ENCODE measurements around the gene CIRBP. TPM values are rescaled to one million over a fixed set of nuclear protein-coding genes. Genes with fewer than 3 reads are reported as not detected.

Gene CIRBP
- total and polyA plus RNA-seq, 2 of the 13 experiments (the other 11 are each of a cell fraction or from before 2014, with no cell fraction given): 133 to 140 TPM

- TF ChIP-seq PAXIP1 (CRISPR knock-in tag; conservative IDR thresholded peaks at IDR 0.05) (0 out of 2 replicates have a peak, but pooled peaks have one; percentile 42), AGO1 (IDR thresholded peaks at IDR 0.05; ENCODE audit: low read depth, low read length, poor library complexity, severe bottlenecking) (peak; percentile 54), ZNF687 (CRISPR knock-in tag; IDR thresholded peaks at IDR 0.05) (0 out of 2 replicates have a peak, but pooled peaks have one; percentile 2), NCOA2 (CRISPR knock-in tag; IDR thresholded peaks at IDR 0.05) (no peak), FLYWCH1 (CRISPR knock-in tag; IDR thresholded peaks at IDR 0.05) (no peak), GFI1 (CRISPR knock-in tag; IDR thresholded peaks at IDR 0.05; ENCODE audit: borderline replicate concordance) (peak; percentile 31; the same call in 1 of the 2 replicates), ZNF432 (CRISPR knock-in tag; IDR thresholded peaks at IDR 0.05; ENCODE audit: borderline replicate concordance) (no peak), BCL3 (CRISPR knock-in tag; IDR thresholded peaks at IDR 0.05) (no peak; the same call in 1 of the 2 replicates), POLR2A (IDR thresholded peaks at IDR 0.05; ENCODE audit: insufficient read depth in 1 of 2, low read depth in 2 of 2, low read length in 2 of 2) (peak; percentile 1 to 43; a peak in 1 of 4 replicates), IKZF5 (CRISPR knock-in tag; IDR thresholded peaks at IDR 0.05) (0 out of 2 replicates have a peak, but pooled peaks have one; percentile 16), FOXK2 (IDR thresholded peaks at IDR 0.05) (no peak), HCFC1 (IDR thresholded peaks at IDR 0.05; ENCODE audit: low read depth, low read length) (no peak), SRY (CRISPR knock-in tag; IDR thresholded peaks at IDR 0.05) (peak; percentile 32; the same call in 1 of the 2 replicates), ZMYM4 (CRISPR knock-in tag; IDR thresholded peaks at IDR 0.05) (0 out of 2 replicates have a peak, but pooled peaks have one; percentile 15), RNF219 (CRISPR knock-in tag; IDR thresholded peaks at IDR 0.05) (no peak), GTF2F1 (IDR thresholded peaks at IDR 0.05; ENCODE audit: low read length) (no peak), CC2D1A (CRISPR knock-in tag; IDR thresholded peaks at IDR 0.05) (no peak)
Observed at GRCh38 chr19:1284979-1285736, 16.0 kb downstream of the CIRBP start (continued).

All from HepG2 (cell line).